Measurements from ENCODE around the gene LLGL1. TPM values are rescaled to one million over a fixed set of nuclear protein-coding genes. Genes with fewer than 3 reads are reported as not detected.

LLGL1 gene
- 10 to 100 TPM; 10.7 to 23.4 (median 18.4) TPM for total RNA-seq
- 10 to 100 TPM in 1 of 3 donors, 1 to 10 TPM in 2; 2.9 to 11.2 (median 3.4) TPM for polyA plus RNA-seq
- long read RNA-seq, donor 1, partial matches to known transcripts, result 37 of 48 reads
- long read RNA-seq, donor 1, other reads (novel, unspliced or antisense), result 11 of 48 reads
- long read RNA-seq, donor 2, full-length matches to known transcripts, result 2 of 2 reads
- long read RNA-seq, donor 2, partial matches to known transcripts, result 0 of 2 reads
- long read RNA-seq, donor 2, other reads (novel, unspliced or antisense), result 0 of 2 reads

DNA sequence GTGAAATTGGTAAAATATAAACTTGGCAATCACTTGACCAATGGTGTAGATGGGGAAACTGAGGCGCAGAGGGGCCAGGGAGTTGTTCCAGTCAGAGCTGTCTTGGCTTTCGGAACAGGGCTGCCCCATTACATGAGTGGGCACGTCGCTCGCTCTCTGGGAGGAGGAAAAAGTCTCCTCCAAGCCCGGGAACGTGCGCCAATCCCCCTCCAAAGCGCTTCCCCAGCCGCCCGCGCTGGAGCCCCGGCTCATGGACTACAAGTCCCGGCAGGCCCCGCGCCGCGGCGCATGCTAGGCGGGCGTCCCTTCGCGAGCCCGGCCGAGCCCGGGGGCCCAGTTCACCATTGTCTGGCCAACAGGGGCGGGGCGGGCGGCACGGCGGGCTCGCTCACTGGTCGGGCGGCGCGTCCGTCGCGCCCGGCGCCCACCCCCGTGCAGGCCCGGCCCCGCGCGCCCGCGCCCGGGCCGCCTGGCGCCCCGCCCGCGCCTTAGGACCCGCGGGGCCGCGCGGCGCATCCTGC lies at the start of gene LLGL1:
Gene LLGL1, plus strand, starts transcription at position 515 of the 521 bp plus-strand sequence. CDS start 48 bp downstream, outside the sequence.
- Histone ChIP-seq H3K4me1 (peaks cover 3 to 42% (median 20%) of the 10 kb centered on the region in 6 donors), H3K4me3 (peak within 1 kb of the TSS; percentile 31 to 82 (median 55)), H3K36me3 (no peaks in the 10 kb centered on the region), H3K27ac (peak within 1 kb of the TSS in 6 of 8 donors; percentile 9 to 86 (median 59)), H3K27me3 (replicated peaks in 1 of 7) (no peaks in the 10 kb centered on the region), H3K9me3 (no peaks in the 10 kb centered on the region)
- intact Hi-C loops (cut with DNase I; ENCODE audit: low total_unique reads), result no loop called here
- TF ChIP-seq POLR2AphosphoS5 (IDR thresholded peaks at IDR 0.05), result peak; percentile 43 to 85 (median 58)
- no peak for TF ChIP-seq POLR2A (IDR thresholded peaks at IDR 0.05)
- peak in 1 of 11 experiments; percentile 16 for TF ChIP-seq CTCF (IDR thresholded peaks at IDR 0.05 in 8 of 11, conservative IDR thresholded peaks at IDR 0.05 in 3 of 11)
- 1 to 4% (median 1%) methylated on average over 5 to 60 of the region's 60 CpGs for WGBS, 5 donors
- DNase-seq, result peak; percentile 99

DNA sequence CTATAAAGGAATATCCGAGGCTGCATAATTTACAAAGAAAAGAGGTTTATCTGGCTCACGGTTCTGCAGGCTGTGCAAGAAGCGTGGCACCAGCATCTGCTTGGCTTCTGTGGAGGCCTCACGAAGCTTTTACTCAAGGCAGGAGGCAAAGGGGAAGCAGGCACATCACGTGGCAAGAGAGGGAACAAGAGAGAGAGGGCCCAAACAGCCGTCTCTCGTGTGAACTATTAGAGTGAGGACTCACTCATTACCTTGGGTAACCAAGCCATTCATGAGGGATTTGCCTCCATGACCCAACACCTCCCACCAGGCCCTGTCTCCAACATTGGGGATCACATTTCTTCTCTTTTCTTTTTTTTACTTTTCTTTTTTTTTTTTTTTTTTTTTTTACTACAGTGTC lies 49.3 kb upstream of the LLGL1 start:
- H3K27ac ChIP-seq, result no peak overlapping the region
- intact Hi-C loops (cut with DNase I; ENCODE audit: low total_unique reads), result no loop called here
- WGBS, 5 donors, result 47 to 60% (median 49%) methylated on average over 7 of the region's 7 CpGs
- H3K4me1 ChIP-seq, result peaks cover 0 to 7% (median 3%) of the 10 kb centered on the region in 6 donors
- H3K4me3 ChIP-seq, result no peak overlapping the region
- DNase-seq, result no peak
- no peaks in the 10 kb centered on the region for H3K9me3 ChIP-seq
- no peaks in the 10 kb centered on the region for H3K27me3 ChIP-seq (replicated peaks in 1 of 7)
- no peak for TF ChIP-seq POLR2AphosphoS5 (IDR thresholded peaks at IDR 0.05)
- no peak for TF ChIP-seq CTCF (IDR thresholded peaks at IDR 0.05 in 8 of 11, conservative IDR thresholded peaks at IDR 0.05 in 3 of 11)
- TF ChIP-seq POLR2A (IDR thresholded peaks at IDR 0.05), result no peak
- no peaks in the 10 kb centered on the region for H3K36me3 ChIP-seq

- H3K27me3 ChIP-seq (replicated peaks in 1 of 7), result no peaks in the 10 kb centered on the region
- no peaks in the 10 kb centered on the region for H3K36me3 ChIP-seq
- no peak for TF ChIP-seq POLR2AphosphoS5 (IDR thresholded peaks at IDR 0.05)
- no peak for TF ChIP-seq CTCF (IDR thresholded peaks at IDR 0.05 in 8 of 11, conservative IDR thresholded peaks at IDR 0.05 in 3 of 11)
- TF ChIP-seq POLR2A (IDR thresholded peaks at IDR 0.05), result no peak
- intact Hi-C loops (cut with DNase I; ENCODE audit: low total_unique reads), result no loop called here
- no peak overlapping the region for H3K4me3 ChIP-seq
- no peak overlapping the region for H3K27ac ChIP-seq
- peaks cover 2 to 13% (median 8%) of the 10 kb centered on the region in 6 donors for H3K4me1 ChIP-seq
- H3K9me3 ChIP-seq, result no peaks in the 10 kb centered on the region
- no peak for DNase-seq
Observed at GRCh38 chr17:18177133-18177532, 48.3 kb upstream of the LLGL1 start.

DNA sequence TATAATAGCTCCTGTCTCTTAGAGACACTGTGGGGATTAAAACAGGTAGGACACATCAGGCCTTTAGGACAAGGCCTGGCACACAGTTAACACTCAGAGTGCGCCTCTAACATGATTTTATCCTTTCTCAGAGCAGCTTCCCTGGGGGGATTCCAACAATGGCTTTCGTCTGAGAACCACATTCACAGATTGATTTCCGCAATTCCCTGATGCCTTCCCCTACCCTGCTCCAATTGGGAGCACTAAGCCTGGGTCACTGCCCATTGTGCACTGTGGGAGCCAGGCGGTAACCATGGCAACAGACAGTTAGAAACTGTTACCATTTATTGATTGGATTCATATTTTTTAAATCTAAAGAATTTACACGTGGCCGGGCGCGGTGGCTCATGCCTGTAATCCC lies 47.7 kb upstream of the LLGL1 start:
- no peak for DNase-seq
- Histone ChIP-seq H3K4me1 (peaks cover 7 to 19% (median 12%) of the 10 kb centered on the region in 6 donors), H3K27ac (no peak overlapping the region), H3K4me3 (no peak overlapping the region), H3K27me3 (replicated peaks in 1 of 7) (no peaks in the 10 kb centered on the region), H3K9me3 (no peaks in the 10 kb centered on the region), H3K36me3 (no peaks in the 10 kb centered on the region)
- TF ChIP-seq POLR2A (IDR thresholded peaks at IDR 0.05), result no peak
- no peak for TF ChIP-seq CTCF (IDR thresholded peaks at IDR 0.05 in 8 of 11, conservative IDR thresholded peaks at IDR 0.05 in 3 of 11)
- WGBS, 5 donors, result 92 to 96% (median 94%) methylated on average over 8 of the region's 8 CpGs
- intact Hi-C loops (cut with DNase I; ENCODE audit: low total_unique reads), result no loop called here
